AG04449 (cell line): ENCODE measurements around the gene MSH5.

ENCODE experiments used
- CTCF ChIA-PET: fragments of 350-600 bp; formaldehyde crosslinking; extraction: SDS; loops from one replicate; lab custom pipeline; 2021; ENCODE audit warnings: antibody characterized with exemption; lab: Yijun Ruan, JAX
- POLR2A ChIA-PET: fragments of 400-600, 350-600 bp; formaldehyde crosslinking; extraction: SDS; loops from one replicate; lab custom pipeline; 2020; ENCODE audit warnings: antibody characterized with exemption, inconsistent platforms; lab: Yijun Ruan, JAX
- DNase-seq: peaks from one replicate; pipeline ENCODE4 v3.0.0-alpha.2; 2010; ENCODE audit warnings: low read depth, low spot score
- H3K4me3 ChIP-seq: 2 replicates; pipeline ENCODE4 v1.5.1; 2011; ENCODE audit warnings: low read depth, mild to moderate bottlenecking, control low read depth, low read length
- TF ChIP-seq, protein P1 (sequence below): IDR thresholded peaks from one replicate; pipeline ENCODE4 v1.5.1; 2011; ENCODE audit warnings: mild to moderate bottlenecking, moderate library complexity, low read length, control low read depth, inconsistent platforms; ENCODE audit not compliant: insufficient read depth; ENCODE audit errors: missing control alignments

MSH5 gene

DNA sequence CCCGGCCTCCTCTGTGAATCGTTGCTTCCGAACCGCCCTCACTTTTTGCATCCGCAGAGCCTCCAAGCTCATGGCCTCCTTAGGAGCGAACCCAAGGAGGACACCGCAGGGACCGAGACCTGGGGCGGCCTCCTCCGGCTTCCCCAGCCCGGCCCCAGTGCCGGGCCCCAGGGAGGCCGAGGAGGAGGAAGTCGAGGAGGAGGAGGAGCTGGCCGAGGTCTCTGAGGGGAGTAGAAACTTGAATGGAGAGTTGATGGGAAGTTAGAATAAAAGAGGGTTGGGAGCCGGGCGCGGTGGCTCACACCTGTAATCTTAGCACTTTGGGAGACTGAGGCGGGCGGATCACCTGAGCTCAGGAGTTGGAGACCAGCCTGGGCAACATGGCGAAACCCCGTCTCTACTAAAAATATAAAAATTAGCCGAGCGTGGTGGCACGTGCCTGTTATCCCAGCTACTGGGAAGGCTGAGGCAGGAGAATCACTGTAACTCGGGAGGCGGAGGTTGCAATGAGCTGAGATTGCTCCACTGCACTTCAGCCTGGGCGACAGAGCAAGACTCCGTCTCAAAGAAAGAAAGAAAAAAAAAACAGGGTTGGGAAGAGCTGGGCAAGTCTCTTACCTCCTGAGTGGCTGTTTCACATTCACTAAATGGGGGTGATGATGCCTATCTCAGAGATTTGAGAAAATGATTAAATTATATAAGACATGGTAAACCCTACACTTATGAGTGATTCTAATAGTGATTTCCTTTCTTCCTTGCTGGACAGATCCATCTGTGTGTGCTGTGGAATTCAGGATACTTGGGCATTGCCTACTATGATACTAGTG is 805 bp downstream of the MSH5 start:
- TF ChIP-seq, protein P1, sequence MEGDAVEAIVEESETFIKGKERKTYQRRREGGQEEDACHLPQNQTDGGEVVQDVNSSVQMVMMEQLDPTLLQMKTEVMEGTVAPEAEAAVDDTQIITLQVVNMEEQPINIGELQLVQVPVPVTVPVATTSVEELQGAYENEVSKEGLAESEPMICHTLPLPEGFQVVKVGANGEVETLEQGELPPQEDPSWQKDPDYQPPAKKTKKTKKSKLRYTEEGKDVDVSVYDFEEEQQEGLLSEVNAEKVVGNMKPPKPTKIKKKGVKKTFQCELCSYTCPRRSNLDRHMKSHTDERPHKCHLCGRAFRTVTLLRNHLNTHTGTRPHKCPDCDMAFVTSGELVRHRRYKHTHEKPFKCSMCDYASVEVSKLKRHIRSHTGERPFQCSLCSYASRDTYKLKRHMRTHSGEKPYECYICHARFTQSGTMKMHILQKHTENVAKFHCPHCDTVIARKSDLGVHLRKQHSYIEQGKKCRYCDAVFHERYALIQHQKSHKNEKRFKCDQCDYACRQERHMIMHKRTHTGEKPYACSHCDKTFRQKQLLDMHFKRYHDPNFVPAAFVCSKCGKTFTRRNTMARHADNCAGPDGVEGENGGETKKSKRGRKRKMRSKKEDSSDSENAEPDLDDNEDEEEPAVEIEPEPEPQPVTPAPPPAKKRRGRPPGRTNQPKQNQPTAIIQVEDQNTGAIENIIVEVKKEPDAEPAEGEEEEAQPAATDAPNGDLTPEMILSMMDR: no peak
- CTCF ChIA-PET: interaction anchor here (0.7 to 4.7 kb wide), 9 partner anchors 9 to 307 kb away, joined by 3 to 24 read pairs (median 3); partner anchors contain the start of genes DDAH2, LSM2 and VARS1

DNA sequence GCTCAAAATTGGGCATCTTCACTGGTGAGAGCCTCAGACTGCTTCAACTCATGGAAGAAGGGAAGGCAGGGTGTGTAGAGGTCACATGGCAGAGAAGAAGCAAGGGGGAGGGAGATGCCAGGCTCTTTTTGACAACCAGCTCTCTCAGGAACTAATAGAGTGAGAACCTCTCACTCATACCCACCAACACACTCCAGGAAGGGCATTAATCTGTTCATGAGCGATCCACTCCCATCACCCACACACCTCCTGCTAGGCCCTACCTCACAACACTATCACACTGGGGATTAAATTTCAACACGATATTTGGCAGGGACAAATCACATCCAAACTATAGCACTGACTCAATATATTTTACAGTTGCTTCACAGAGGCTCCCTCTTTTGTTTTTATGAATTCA is 2.0 kb downstream of the MSH5 start:
- no peak for DNase-seq
- POLR2A ChIA-PET: no interaction called here
- H3K4me3 ChIP-seq: no peak overlapping the region
- CTCF ChIA-PET: interaction anchor here (0.7 to 3.5 kb wide), 3 partner anchors 26 to 122 kb away, joined by 3 to 14 read pairs (median 3); no protein-coding TSS in a partner anchor
- TF ChIP-seq, protein P1: no peak

More for the DNA sequence above, 805 bp downstream of the MSH5 start:
- no peak for DNase-seq
- POLR2A ChIA-PET: interaction anchor here (0.8 to 2.4 kb wide), 5 partner anchors 12 to 90 kb away, joined by 3 to 15 read pairs (median 4); partner anchors contain the start of gene HSPA1B
- H3K4me3 ChIP-seq: peak overlapping the region; percentile 95

DNA sequence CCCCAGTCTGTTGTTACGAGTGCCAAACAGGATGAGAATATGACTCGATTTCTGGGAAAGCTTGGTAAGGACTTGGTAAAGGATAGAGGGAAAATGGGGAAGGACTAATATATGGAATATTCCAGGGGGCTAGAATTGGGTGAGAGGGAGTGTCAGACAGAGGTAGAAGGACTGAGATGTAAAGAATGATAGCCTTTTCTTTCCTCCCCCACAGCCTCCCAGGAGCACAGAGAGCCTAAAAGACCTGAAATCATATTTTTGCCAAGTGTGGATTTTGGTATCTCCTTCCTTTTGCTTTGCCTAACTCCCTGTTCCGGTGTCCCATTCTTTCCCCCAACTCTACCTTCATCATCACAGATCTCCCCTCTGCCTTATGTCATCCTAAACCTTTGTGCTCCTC is 3.1 kb downstream of the MSH5 start:
- ChIA-PET CTCF (interaction anchor here (3.5 kb wide), 1 partner anchor 27 kb away, joined by 14 read pairs; no protein-coding TSS in a partner anchor), POLR2A (no interaction called here)
- no peak for DNase-seq
- TF ChIP-seq, protein P1: no peak
- H3K4me3 ChIP-seq: no peak overlapping the region

DNA sequence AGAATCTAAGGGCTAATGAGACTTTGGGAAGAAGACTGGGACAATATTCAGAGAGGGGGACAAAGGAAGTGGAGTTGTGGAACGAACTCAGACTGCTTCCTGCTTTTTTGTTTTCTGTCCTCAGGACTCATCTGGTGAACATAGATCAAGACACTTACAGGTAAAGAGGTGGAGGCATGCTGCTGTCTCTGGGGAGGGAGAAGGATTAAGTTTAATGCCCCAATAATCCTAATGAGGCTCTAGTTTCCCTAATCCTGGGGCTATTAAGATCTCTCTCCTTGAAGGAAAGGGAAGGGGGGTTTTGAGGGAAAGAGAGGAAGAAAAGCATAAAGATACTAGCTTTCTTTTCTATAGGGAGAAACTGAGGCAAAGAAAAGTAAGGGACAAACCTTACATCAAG is 4.6 kb downstream of the MSH5 start:
- H3K4me3 ChIP-seq: no peak overlapping the region
- TF ChIP-seq, protein P1: no peak
- POLR2A ChIA-PET: no interaction called here
- DNase-seq: no peak
- CTCF ChIA-PET: interaction anchor here (1.4 kb wide), 1 partner anchor 86 kb away, joined by 3 read pairs; no protein-coding TSS in a partner anchor

DNA sequence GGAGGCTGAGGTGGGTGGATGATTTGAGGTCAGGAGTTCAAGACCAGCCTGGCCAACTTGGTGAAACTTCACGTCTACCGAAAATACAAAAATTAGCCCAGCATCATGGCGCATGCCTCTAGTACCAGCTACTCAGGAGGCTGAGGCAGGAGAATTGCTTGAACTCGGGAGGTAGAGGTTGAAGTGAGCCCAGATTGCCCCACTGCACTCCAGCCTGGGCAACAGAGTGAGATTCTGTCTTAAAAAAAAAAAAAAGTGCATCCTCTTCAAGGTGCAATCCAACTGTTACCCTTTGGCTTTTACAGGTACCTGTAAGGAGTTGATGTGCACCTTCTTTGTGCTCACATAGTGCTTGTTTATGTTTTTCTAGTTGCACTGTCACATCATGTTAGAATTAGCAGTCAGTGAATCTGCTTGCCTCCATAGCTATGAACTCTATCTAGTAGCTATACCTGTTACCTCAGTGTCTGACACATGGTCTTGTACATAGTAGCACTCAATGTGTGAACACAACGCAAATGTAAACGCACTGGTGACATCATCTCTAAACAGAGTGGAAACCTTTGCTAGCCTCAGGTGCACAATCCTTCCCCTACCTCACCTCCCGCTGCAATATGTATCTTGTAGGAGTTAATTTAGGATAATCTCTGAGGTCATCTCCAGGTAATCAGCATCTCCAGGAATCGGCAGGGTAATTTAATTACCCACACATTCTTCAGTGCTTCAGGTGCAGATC is 9.7 kb downstream of the MSH5 start:
- H3K4me3 ChIP-seq: no peak overlapping the region
- CTCF ChIA-PET: interaction anchor here (0.8 to 4.1 kb wide), 4 partner anchors 10 to 42 kb away, joined by 3 to 21 read pairs (median 4); partner anchors contain the start of gene MSH5
- POLR2A ChIA-PET: no interaction called here
- no peak for DNase-seq
- TF ChIP-seq, protein P1: no peak
